Peyer's patch (tissue), 4 donors: ENCODE results near the gene CLCN2. TPM values are rescaled to one million over a fixed set of nuclear protein-coding genes. Genes with fewer than 3 reads are reported as not detected.

Experiments used
- DNase-seq, 3 donors: peaks; one replicate each; pipeline ENCODE4 v3.0.0-alpha.2; 2017 to 2019
- H3K27ac ChIP-seq, 4 donors: fragments of 200-600 bp; sonication (generic); one replicate each; pipeline ENCODE4 v1.5.1; 2016 to 2019
- H3K27me3 ChIP-seq, 2 donors: fragments of 200-600 bp; sonication (generic); one replicate each; pipeline ENCODE4 v1.5.1; 2019
- H3K36me3 ChIP-seq, 3 donors: fragments of 200-600 bp; sonication (generic); one replicate each; pipeline ENCODE4 v1.5.1; 2016 to 2019
- H3K4me1 ChIP-seq, 4 donors: fragments of 200-600 bp; sonication (generic); one replicate each; pipeline ENCODE4 v1.5.1; 2016 to 2019
- H3K4me3 ChIP-seq, 4 donors: fragments of 200-600 bp; sonication (generic); 1 replicate in 3 of 4; 2 replicates in 1 of 4; pipeline ENCODE4 v1.5.1; 2016 to 2019; ENCODE audit warnings: mild to moderate bottlenecking in 1 of 4
- H3K9me3 ChIP-seq, 4 donors: fragments of 200-600 bp; sonication (generic); one replicate each; pipeline ENCODE4 v1.5.1; 2016 to 2019; ENCODE audit warnings: mild to moderate bottlenecking in 1 of 4
- POLR2A ChIP-seq, 2 donors: fragments of 450-650 bp; IDR thresholded peaks; one replicate each; pipeline ENCODE4 v1.5.1; 2017; ENCODE audit warnings: antibody characterized with exemption in 2 of 2, mild to moderate bottlenecking in 2 of 2, moderate library complexity in 2 of 2
- total RNA-seq, 4 donors: library from RNA; depleted of rRNA; stranded (reverse); fragments of >200 nt; gene quantifications; one replicate each; pipeline ENCODE4 v1.1.0, GENCODE V29; 2016
- TF ChIP-seq, protein P1 (sequence below), 6 experiments: fragments of 450-650 bp in 4 of 6; fragments of 200-600 bp in 2 of 6; sonication (generic) in 1 of 6; IDR thresholded peaks; one replicate each; pipeline ENCODE4 v1.5.1; 2017 to 2019; ENCODE audit warnings: antibody characterized with exemption in 6 of 6, mild to moderate bottlenecking in 3 of 6, moderate library complexity in 1 of 6

The CLCN2 gene
- total RNA-seq, 4 donors from 2014 or later = 11.6 to 87.8 (median 63.8) TPM

- TF ChIP-seq, protein P1, sequence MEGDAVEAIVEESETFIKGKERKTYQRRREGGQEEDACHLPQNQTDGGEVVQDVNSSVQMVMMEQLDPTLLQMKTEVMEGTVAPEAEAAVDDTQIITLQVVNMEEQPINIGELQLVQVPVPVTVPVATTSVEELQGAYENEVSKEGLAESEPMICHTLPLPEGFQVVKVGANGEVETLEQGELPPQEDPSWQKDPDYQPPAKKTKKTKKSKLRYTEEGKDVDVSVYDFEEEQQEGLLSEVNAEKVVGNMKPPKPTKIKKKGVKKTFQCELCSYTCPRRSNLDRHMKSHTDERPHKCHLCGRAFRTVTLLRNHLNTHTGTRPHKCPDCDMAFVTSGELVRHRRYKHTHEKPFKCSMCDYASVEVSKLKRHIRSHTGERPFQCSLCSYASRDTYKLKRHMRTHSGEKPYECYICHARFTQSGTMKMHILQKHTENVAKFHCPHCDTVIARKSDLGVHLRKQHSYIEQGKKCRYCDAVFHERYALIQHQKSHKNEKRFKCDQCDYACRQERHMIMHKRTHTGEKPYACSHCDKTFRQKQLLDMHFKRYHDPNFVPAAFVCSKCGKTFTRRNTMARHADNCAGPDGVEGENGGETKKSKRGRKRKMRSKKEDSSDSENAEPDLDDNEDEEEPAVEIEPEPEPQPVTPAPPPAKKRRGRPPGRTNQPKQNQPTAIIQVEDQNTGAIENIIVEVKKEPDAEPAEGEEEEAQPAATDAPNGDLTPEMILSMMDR (IDR thresholded peaks at IDR 0.05) = no peak
- no peak for TF ChIP-seq POLR2A (IDR thresholded peaks at IDR 0.05)
- Histone ChIP-seq H3K9me3 (no peaks in the 10 kb centered on the region), H3K27me3 (no peaks in the 10 kb centered on the region), H3K27ac (peak overlapping the region in 2 of 4 donors; percentile 30 to 43), H3K36me3 (peaks cover 0 to 72% (median 4%) of the 10 kb centered on the region in 3 donors), H3K4me3 (no peak overlapping the region), H3K4me1 (peaks cover 0 to 23% (median 3%) of the 10 kb centered on the region in 4 donors)
- DNase-seq = no peak
These were observed 28.2 kb downstream of the CLCN2 start for GRCh38 chr3:184333190-184333589.

DNA sequence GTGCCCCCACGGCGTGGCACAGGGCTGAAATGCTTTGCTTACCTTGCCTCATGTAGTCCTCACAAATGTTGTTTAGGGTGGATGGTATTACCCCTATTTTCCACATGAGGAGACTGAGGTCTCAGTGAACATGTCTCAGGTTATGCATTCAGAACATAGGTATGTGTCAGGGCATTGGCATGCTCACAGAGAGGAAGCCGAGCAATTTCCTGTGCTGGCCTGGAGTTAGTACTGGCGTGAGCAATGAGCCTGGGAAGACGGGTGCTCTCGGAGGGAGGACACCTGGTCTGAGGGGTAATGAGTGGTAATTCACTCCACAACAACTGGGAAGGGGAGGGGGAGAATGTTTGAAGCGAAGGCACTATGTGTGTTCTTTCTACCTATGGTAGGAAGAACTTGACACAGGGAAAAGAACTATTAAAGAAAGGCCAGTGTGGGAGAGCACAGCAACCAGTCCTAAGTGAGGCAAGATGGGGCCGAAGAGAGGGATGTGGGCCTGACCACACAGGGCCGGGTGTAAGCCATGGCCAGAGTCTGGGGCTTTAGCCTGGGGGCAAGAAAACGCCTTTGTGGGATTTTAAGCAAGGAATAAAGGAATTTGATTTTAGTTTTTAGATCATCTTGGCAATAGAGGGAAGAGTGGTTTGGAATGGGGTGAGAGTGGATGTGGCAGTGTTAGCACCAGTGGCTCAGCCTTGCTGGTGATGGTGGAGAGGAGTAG lies 28.9 kb downstream of the CLCN2 start:
- TF ChIP-seq POLR2A (IDR thresholded peaks at IDR 0.05) = no peak
- TF ChIP-seq, protein P1 (IDR thresholded peaks at IDR 0.05) = no peak
- H3K36me3 ChIP-seq = peaks cover 0 to 79% (median 4%) of the 10 kb centered on the region in 3 donors
- H3K27ac ChIP-seq = peak overlapping the region in 2 of 4 donors; percentile 30 to 43
- no peaks in the 10 kb centered on the region for H3K9me3 ChIP-seq
- H3K4me1 ChIP-seq = peaks cover 0 to 17% (median 3%) of the 10 kb centered on the region in 4 donors
- DNase-seq = no peak
- no peaks in the 10 kb centered on the region for H3K27me3 ChIP-seq
- H3K4me3 ChIP-seq = no peak overlapping the region

DNA sequence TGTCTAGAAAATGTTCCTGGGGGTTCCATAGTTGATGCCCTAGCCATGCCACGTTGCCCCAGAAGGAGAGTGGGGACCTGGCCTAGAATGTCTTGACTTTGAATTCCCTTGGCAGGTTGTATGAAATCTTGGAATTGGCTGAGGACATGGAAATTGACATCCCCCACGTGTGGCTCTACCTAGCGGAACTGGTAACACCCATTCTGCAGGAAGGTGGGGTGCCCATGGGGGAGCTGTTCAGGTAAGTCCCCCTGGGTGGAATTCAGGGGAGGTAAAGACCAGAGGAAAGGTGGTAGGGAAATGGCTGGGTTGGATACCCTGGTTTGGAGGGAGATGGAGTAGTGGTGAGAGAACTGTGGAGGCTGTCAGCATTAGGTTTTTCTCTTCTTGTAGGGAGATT lies 32.9 kb downstream of the CLCN2 start:
- Histone ChIP-seq H3K36me3 (peaks cover 0 to 100% (median 4%) of the 10 kb centered on the region in 3 donors), H3K4me1 (no peaks in the 10 kb centered on the region), H3K9me3 (no peaks in the 10 kb centered on the region), H3K27ac (no peak overlapping the region), H3K4me3 (no peak overlapping the region), H3K27me3 (no peaks in the 10 kb centered on the region)
- no peak for DNase-seq
- TF ChIP-seq, protein P1 (IDR thresholded peaks at IDR 0.05) = no peak
- no peak for TF ChIP-seq POLR2A (IDR thresholded peaks at IDR 0.05)

DNA sequence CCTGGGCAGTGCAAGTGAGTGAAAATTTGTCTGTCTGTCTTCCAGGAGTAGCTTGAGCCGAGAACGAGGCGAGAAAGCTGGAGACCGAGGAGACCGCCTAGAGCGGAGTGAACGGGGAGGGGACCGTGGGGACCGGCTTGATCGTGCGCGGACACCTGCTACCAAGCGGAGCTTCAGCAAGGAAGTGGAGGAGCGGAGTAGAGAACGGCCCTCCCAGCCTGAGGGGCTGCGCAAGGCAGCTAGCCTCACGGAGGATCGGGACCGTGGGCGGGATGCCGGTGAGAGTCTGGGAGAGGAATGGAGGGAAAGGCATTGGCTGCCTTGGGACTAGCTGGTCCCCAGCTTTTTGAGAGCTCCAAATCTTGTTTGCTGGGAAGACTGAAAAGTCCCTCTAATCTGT lies 34.2 kb downstream of the CLCN2 start:
- DNase-seq = no peak
- Histone ChIP-seq H3K4me3 (no peak overlapping the region), H3K27ac (no peak overlapping the region), H3K4me1 (no peaks in the 10 kb centered on the region), H3K27me3 (no peaks in the 10 kb centered on the region), H3K36me3 (peaks cover 0 to 100% (median 4%) of the 10 kb centered on the region in 3 donors), H3K9me3 (no peaks in the 10 kb centered on the region)
- TF ChIP-seq, protein P1 (IDR thresholded peaks at IDR 0.05) = no peak
- TF ChIP-seq POLR2A (IDR thresholded peaks at IDR 0.05) = no peak

- DNase-seq = no peak
- TF ChIP-seq, protein P1 (IDR thresholded peaks at IDR 0.05) = no peak
- no peak for TF ChIP-seq POLR2A (IDR thresholded peaks at IDR 0.05)
- Histone ChIP-seq H3K27ac (no peak overlapping the region), H3K4me1 (no peaks in the 10 kb centered on the region), H3K27me3 (no peaks in the 10 kb centered on the region), H3K4me3 (no peak overlapping the region), H3K36me3 (peaks cover 0 to 100% (median 4%) of the 10 kb centered on the region in 3 donors), H3K9me3 (no peaks in the 10 kb centered on the region)
These were observed 35.6 kb downstream of the CLCN2 start for GRCh38 chr3:184325715-184326369.
